PC-9 (cell line): ENCODE results near the gene CTIF.

Experiments used
- EZH2 ChIP-seq: fragments of 200-600 bp; sonication (generic); IDR thresholded peaks from 2 replicates; pipeline ENCODE4 v1.8.0; 2017; ENCODE audit warnings: antibody characterized with exemption, low read depth
- TF ChIP-seq, protein P1 (sequence below): fragments of 200-600 bp; sonication (generic); conservative IDR thresholded peaks from 2 replicates; pipeline ENCODE4 v1.6.1; 2017; ENCODE audit warnings: mixed run types, antibody characterized with exemption, mild to moderate bottlenecking, moderate library complexity

DNA sequence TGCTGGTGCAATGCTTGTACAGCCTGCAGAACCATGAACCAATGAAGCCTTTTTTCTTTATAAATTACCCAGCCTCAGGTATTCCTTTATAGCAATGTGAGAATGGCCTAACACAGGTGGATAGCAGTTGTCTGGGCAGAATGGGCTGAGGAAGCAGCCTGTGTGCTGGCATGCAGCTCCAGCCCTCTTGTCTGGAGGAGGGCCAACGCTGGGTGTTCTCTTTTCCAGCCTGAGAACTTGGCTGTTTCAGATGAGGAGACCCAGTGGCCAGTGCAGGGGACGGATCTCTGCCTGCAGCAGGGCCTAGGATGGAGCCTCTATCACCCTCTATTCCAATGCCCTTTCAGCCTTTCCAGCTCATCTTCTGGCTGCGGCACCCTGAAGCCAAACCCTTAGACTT is 58.8 kb downstream of the CTIF start:
- TF ChIP-seq, protein P1, sequence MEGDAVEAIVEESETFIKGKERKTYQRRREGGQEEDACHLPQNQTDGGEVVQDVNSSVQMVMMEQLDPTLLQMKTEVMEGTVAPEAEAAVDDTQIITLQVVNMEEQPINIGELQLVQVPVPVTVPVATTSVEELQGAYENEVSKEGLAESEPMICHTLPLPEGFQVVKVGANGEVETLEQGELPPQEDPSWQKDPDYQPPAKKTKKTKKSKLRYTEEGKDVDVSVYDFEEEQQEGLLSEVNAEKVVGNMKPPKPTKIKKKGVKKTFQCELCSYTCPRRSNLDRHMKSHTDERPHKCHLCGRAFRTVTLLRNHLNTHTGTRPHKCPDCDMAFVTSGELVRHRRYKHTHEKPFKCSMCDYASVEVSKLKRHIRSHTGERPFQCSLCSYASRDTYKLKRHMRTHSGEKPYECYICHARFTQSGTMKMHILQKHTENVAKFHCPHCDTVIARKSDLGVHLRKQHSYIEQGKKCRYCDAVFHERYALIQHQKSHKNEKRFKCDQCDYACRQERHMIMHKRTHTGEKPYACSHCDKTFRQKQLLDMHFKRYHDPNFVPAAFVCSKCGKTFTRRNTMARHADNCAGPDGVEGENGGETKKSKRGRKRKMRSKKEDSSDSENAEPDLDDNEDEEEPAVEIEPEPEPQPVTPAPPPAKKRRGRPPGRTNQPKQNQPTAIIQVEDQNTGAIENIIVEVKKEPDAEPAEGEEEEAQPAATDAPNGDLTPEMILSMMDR, result no peak
- no peak for TF ChIP-seq EZH2
